ENCODE results near the gene OLFM2.

OLFM2 gene

GRCh38 chr19:9941231-9941630 is 4.9 kb upstream of the OLFM2 start:
- no peak for DNase-seq (ENCODE audit: low read depth in 1 of 2, low spot score in 1 of 2)
- H3K27me3 ChIP-seq (ENCODE audit: insufficient read depth, poor library complexity, severe bottlenecking), result peaks cover 9% of the 10 kb centered on the region
- H3K4me3 ChIP-seq (replicated peaks; ENCODE audit: insufficient read depth, low read length), result no peak overlapping the region
- H3K27ac ChIP-seq (replicated peaks), result no peak overlapping the region
- no peak for TF ChIP-seq REST (IDR thresholded peaks at IDR 0.05; ENCODE audit: insufficient replicate concordance, low read depth)
- TF ChIP-seq GABPA (IDR thresholded peaks at IDR 0.05; ENCODE audit: low read depth), result no peak
- no peak for TF ChIP-seq POLR2AphosphoS5 (IDR thresholded peaks at IDR 0.05; ENCODE audit: low read depth)
- TF ChIP-seq CTCF (IDR thresholded peaks at IDR 0.05; ENCODE audit: insufficient read depth, low read length), result no peak

GRCh38 chr19:9940778-9941177 is 4.5 kb upstream of the OLFM2 start:
- no peak for DNase-seq (ENCODE audit: low read depth in 1 of 2, low spot score in 1 of 2)
- TF ChIP-seq CTCF (IDR thresholded peaks at IDR 0.05; ENCODE audit: insufficient read depth, low read length), result no peak
- H3K27ac ChIP-seq (replicated peaks), result no peak overlapping the region

GRCh38 chr19:9939301-9939913 is 3.1 kb upstream of the OLFM2 start:
- Histone ChIP-seq H3K4me3 (replicated peaks; ENCODE audit: insufficient read depth, low read length) (no peak overlapping the region), H3K27ac (replicated peaks) (no peak overlapping the region), H3K27me3 (ENCODE audit: insufficient read depth, poor library complexity, severe bottlenecking) (peaks cover 25% of the 10 kb centered on the region)
- no peak for DNase-seq (ENCODE audit: low read depth in 1 of 2, low spot score in 1 of 2)
- TF ChIP-seq REST (IDR thresholded peaks at IDR 0.05; ENCODE audit: insufficient replicate concordance, low read depth), result peak; percentile 81
- no peak for TF ChIP-seq SPI1 (IDR thresholded peaks at IDR 0.05; ENCODE audit: borderline replicate concordance, low read depth)

More at GRCh38 chr19:9940778-9941177, 4.5 kb upstream of the OLFM2 start:
- Histone ChIP-seq H3K4me3 (replicated peaks; ENCODE audit: insufficient read depth, low read length) (no peak overlapping the region), H3K27me3 (ENCODE audit: insufficient read depth, poor library complexity, severe bottlenecking) (peaks cover 12% of the 10 kb centered on the region)

- no peak for TF ChIP-seq CTCF (IDR thresholded peaks at IDR 0.05; ENCODE audit: insufficient read depth, low read length)
- no peak for TF ChIP-seq GABPA (IDR thresholded peaks at IDR 0.05; ENCODE audit: low read depth)
- TF ChIP-seq POLR2AphosphoS5 (IDR thresholded peaks at IDR 0.05; ENCODE audit: low read depth), result no peak
- H3K4me3 ChIP-seq (replicated peaks; ENCODE audit: insufficient read depth, low read length), result no peak overlapping the region
Measured at GRCh38 chr19:9937001-9937411, 691 bp upstream of the OLFM2 start.

More at GRCh38 chr19:9937001-9937411, 691 bp upstream of the OLFM2 start:
- Histone ChIP-seq H3K27ac (replicated peaks) (no peak overlapping the region), H3K27me3 (ENCODE audit: insufficient read depth, poor library complexity, severe bottlenecking) (peaks cover 27% of the 10 kb centered on the region)
- no peak for DNase-seq (ENCODE audit: low read depth in 1 of 2, low spot score in 1 of 2)
